ENCODE measurements around the gene NLGN4Y. TPM values are rescaled to one million over a fixed set of nuclear protein-coding genes. Genes with fewer than 3 reads are reported as not detected.

NLGN4Y gene
- 2.2 to 3.3 TPM (median 2.6 TPM) in 5 replicates for total RNA-seq (2022; extraction: Qiagen RNA extraction)

GRCh38 chrY:14524272-14525231 is at the start of gene NLGN4Y:
Gene NLGN4Y, plus strand, starts transcription at chrY:14524529. Its CDS starts 97,591 bp downstream, at chrY:14622120.

Data from A549 treated with Hydrocortisone at 1 μM for 4 hours (cell line).